Measurements from ENCODE around the gene ACSF2.

- TF ChIP-seq EZH2 (IDR thresholded peaks at IDR 0.05): no peak
- no peak for TF ChIP-seq CTCF (IDR thresholded peaks at IDR 0.05)
- TF ChIP-seq EZH2phosphoT487 (IDR thresholded peaks at IDR 0.05): no peak
Observed at GRCh38 chr17:50424246-50424995, 1.6 kb upstream of the ACSF2 start.

Data from neural progenitor cell (in vitro differentiated cells).